HEK293 (cell line): ENCODE results near the gene YWHAE.
A peak's percentile ranks its signal among the peaks of the same experiment; 100 is the strongest.

Experiments used
- CTCF ChIA-PET: fragments of 350-600 bp; formaldehyde crosslinking; extraction: SDS; loops from one replicate; lab custom pipeline; 2021; ENCODE audit warnings: antibody characterized with exemption; lab: Yijun Ruan, JAX
- POLR2A ChIA-PET: fragments of 300-600 bp; formaldehyde crosslinking; extraction: SDS; loops from one replicate; lab custom pipeline; 2020; ENCODE audit warnings: antibody characterized with exemption, inconsistent platforms; lab: Yijun Ruan, JAX
- H3K27ac ChIP-seq: fragments of 200-500 bp; sonication (Bioruptor generic); 2 replicates; pipeline ENCODE4 v1.5.1; 2014; ENCODE audit warnings: low read depth, low read length, control low read depth, inconsistent platforms; ENCODE audit errors: extremely low read depth
- H3K36me3 ChIP-seq, 2 experiments: fragments of 200-500 bp in 1 of 2; sonication (Bioruptor generic) in 1 of 2; 1 replicate in 1 of 2; 2 replicates in 1 of 2; pipeline ENCODE4 v1.5.1; 2014 to 2017; ENCODE audit warnings: inconsistent platforms in 2 of 2, low read length in 2 of 2; ENCODE audit not compliant: control insufficient read depth in 2 of 2, insufficient read depth in 1 of 2
- H3K4me1 ChIP-seq: fragments of 200-500 bp; sonication (Bioruptor generic); 2 replicates; pipeline ENCODE4 v1.5.1; 2014; ENCODE audit warnings: mild to moderate bottlenecking, low read length, inconsistent platforms; ENCODE audit not compliant: control insufficient read depth, insufficient read depth
- H3K4me3 ChIP-seq: 2 replicates; pipeline ENCODE4 v1.5.1; 2011; ENCODE audit warnings: low read depth, mild to moderate bottlenecking, control low read depth, low read length, moderate library complexity
- H3K9me3 ChIP-seq: fragments of 200-500 bp; sonication (Bioruptor generic); 2 replicates; pipeline ENCODE4 v1.5.1; 2014; ENCODE audit warnings: low read depth, low read length, inconsistent platforms; ENCODE audit not compliant: control insufficient read depth, insufficient read depth
- MEIS1 ChIP-seq: sonication (generic); formaldehyde crosslinking; IDR thresholded peaks from 2 replicates; pipeline ENCODE4 v1.8.1; 2022; ENCODE audit warnings: missing genetic modification reagents, mild to moderate bottlenecking, borderline replicate concordance
- MZF1 ChIP-seq: fragments of 450-650 bp; formaldehyde crosslinking; IDR thresholded peaks from 2 replicates; pipeline ENCODE4 v1.5.1; 2017; ENCODE audit warnings: missing biosample characterization, missing genetic modification characterization, borderline replicate concordance
- PRDM1 ChIP-seq: fragments of 450-650 bp; formaldehyde crosslinking; IDR thresholded peaks from 2 replicates; pipeline ENCODE4; 2016; ENCODE audit warnings: missing biosample characterization, missing genetic modification characterization
- SETDB1 ChIP-seq: IDR thresholded peaks from one replicate; pipeline ENCODE4 v1.6.1; 2017; ENCODE audit warnings: mild to moderate bottlenecking, low read length, moderate library complexity, mixed read lengths; ENCODE audit not compliant: insufficient read length
- ZBTB17 ChIP-seq: fragments of 450-650 bp; formaldehyde crosslinking; IDR thresholded peaks from 2 replicates; pipeline ENCODE4 v1.5.1; 2016; ENCODE audit warnings: missing biosample characterization, missing genetic modification characterization
- ZBTB48 ChIP-seq: fragments of 450-650 bp; formaldehyde crosslinking; IDR thresholded peaks from 2 replicates; pipeline ENCODE4 v1.5.1; 2016; ENCODE audit warnings: missing biosample characterization, missing genetic modification characterization
- ZNF423 ChIP-seq: fragments of 450-650 bp; formaldehyde crosslinking; IDR thresholded peaks from 2 replicates; pipeline ENCODE4 v1.5.1; 2016; ENCODE audit warnings: missing biosample characterization, missing genetic modification characterization
- ZNF501 ChIP-seq: fragments of 450-650 bp; formaldehyde crosslinking; IDR thresholded peaks from 2 replicates; pipeline ENCODE4 v1.5.1; 2016; ENCODE audit warnings: missing biosample characterization, missing genetic modification characterization
- ZNF549 ChIP-seq: fragments of 450-650 bp; IDR thresholded peaks from 2 replicates; pipeline ENCODE4 v1.5.1; 2018; ENCODE audit warnings: missing biosample characterization, missing genetic modification characterization, mild to moderate bottlenecking, inconsistent platforms, moderate library complexity
- ZNF561 ChIP-seq: fragments of 450-650 bp; IDR thresholded peaks from 2 replicates; pipeline ENCODE4 v1.5.1; 2018; ENCODE audit warnings: missing biosample characterization, missing genetic modification characterization, borderline replicate concordance
- ZNF623 ChIP-seq: fragments of 450-650 bp; formaldehyde crosslinking; IDR thresholded peaks from 2 replicates; pipeline ENCODE4 v1.5.1; 2016; ENCODE audit warnings: missing biosample characterization, missing genetic modification characterization
- TF ChIP-seq, protein P1 (sequence below): fragments of 450-650 bp; formaldehyde crosslinking; IDR thresholded peaks from 2 replicates; pipeline ENCODE4; 2016; ENCODE audit warnings: missing biosample characterization, missing genetic modification characterization
- TF ChIP-seq, protein P2 (sequence below): fragments of 450-650 bp; formaldehyde crosslinking; IDR thresholded peaks from 2 replicates; pipeline ENCODE4 v1.5.1; 2017; ENCODE audit warnings: missing biosample characterization, missing genetic modification characterization
- TF ChIP-seq, protein P3 (sequence below): fragments of 450-650 bp; formaldehyde crosslinking; IDR thresholded peaks from 2 replicates; pipeline ENCODE4 v1.5.1; 2016; ENCODE audit warnings: missing biosample characterization, missing genetic modification characterization

YWHAE gene

DNA sequence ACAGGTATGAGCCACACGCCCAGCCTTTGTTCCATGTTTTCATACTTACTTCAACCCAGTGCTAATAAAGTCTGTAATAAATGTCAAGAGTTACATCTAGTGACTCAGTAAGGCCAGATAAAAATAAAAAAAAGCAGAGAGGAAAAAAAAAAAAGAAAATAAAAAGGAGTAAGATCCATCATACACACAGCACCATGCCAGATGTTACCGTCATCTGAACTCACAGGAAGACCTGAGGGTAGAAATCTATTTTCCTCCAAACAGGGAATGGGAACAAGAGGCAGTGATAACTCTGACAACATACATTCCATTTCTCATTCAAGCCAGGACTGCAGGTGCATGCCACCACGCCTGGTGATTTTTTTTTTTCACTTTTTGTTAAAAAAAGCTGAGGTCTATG is 35.3 kb upstream of the YWHAE start:
- ChIA-PET POLR2A (interaction anchor here (0.6 kb wide), 2 partner anchors 10 to 704 kb away, joined by 4 to 5 read pairs; no protein-coding TSS in a partner anchor), CTCF (interaction anchor here (0.7 kb wide), 2 partner anchors 20 to 21 kb away, joined by 3 to 4 read pairs; no protein-coding TSS in a partner anchor)
- peaks cover 54 to 58% of the 10 kb centered on the region in 2 experiments for H3K36me3 ChIP-seq
- no peak overlapping the region for H3K27ac ChIP-seq
- TF ChIP-seq ZNF549 = no peak
- TF ChIP-seq, protein P1, sequence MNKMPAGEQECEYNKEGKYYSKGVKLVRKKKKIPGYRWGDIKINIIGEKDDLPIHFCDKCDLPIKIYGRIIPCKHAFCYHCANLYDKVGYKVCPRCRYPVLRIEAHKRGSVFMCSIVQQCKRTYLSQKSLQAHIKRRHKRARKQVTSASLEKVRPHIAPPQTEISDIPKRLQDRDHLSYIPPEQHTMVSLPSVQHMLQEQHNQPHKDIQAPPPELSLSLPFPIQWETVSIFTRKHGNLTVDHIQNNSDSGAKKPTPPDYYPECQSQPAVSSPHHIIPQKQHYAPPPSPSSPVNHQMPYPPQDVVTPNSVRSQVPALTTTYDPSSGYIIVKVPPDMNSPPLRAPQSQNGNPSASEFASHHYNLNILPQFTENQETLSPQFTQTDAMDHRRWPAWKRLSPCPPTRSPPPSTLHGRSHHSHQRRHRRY (tag by site-specific recombination) = no peak
- TF ChIP-seq MEIS1 = no peak
- no peak for TF ChIP-seq MZF1 (tag by site-specific recombination)
- no peaks in the 10 kb centered on the region for H3K9me3 ChIP-seq
- H3K4me1 ChIP-seq = no peaks in the 10 kb centered on the region; the same call in 1 of the 2 replicates
- H3K4me3 ChIP-seq = no peak overlapping the region

DNA sequence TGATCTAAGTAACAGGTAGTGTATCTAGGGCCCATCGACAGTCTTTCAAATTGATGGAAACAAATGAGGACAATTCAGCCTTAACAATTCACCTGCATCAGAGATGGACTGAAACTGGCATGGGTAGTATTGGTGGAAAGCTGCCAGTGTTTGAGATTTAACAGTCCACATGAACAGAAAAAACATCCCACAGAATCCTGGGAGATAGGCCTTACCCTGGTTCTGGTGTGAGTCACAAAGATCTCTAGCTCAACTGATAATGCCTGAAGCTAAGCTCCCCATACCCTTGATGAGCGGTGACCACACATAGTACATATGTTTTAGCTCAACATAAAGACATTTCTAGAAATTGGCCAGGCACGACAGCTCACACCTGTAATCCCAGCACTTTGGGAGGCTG is 34.1 kb upstream of the YWHAE start:
- H3K4me3 ChIP-seq = no peak overlapping the region
- ChIA-PET POLR2A (interaction anchor here (0.9 kb wide), 2 partner anchors 17 to 64 kb away, joined by 3 to 5 read pairs; no protein-coding TSS in a partner anchor), CTCF (interaction anchor here (0.5 to 1.5 kb wide), 4 partner anchors 11 to 900 kb away, joined by 3 to 5 read pairs (median 4); no protein-coding TSS in a partner anchor)
- H3K27ac ChIP-seq = no peak overlapping the region
- no peaks in the 10 kb centered on the region; the same call in 1 of the 2 replicates for H3K4me1 ChIP-seq
- peaks cover 61 to 68% of the 10 kb centered on the region in 2 experiments for H3K36me3 ChIP-seq
- TF ChIP-seq ZBTB17 (peak; percentile 65; the same call in 1 of the 2 replicates), PRDM1 (tag by site-specific recombination) (no peak)
- no peaks in the 10 kb centered on the region for H3K9me3 ChIP-seq

DNA sequence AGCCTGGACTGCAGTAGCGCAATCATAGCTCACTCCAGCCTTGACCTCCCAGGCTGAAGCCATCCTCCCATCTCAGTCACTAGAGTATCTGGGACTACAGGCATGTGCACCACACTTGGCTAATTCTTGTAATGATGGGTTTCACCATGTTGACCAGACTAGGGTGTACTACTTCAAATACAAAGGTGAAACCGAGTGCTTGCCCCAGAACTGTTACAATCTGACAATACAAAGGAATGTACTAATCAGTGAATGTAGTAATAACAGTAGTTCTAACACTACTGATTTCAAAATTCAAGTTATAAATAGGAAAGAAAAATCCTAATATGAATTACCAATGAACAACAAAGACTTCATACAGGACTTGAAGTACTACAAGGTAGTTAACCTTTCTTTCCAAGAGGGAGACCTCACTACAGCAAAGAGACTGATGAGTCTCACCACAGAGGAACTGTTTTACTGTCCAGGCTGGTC is 31.6 kb upstream of the YWHAE start:
- Histone ChIP-seq H3K36me3 (peaks cover 60 to 63% of the 10 kb centered on the region in 2 experiments), H3K4me3 (no peak overlapping the region), H3K27ac (peak overlapping the region; percentile 24; the same call in 1 of the 2 replicates), H3K4me1 (no peaks in the 10 kb centered on the region; the same call in 1 of the 2 replicates), H3K9me3 (no peaks in the 10 kb centered on the region)
- POLR2A ChIA-PET = no interaction called here
- TF ChIP-seq ZNF623 (tag by site-specific recombination) = no peak
- TF ChIP-seq SETDB1 = no peak
- TF ChIP-seq ZNF501 = no peak
- TF ChIP-seq ZBTB17 = no peak
- TF ChIP-seq, protein P2, sequence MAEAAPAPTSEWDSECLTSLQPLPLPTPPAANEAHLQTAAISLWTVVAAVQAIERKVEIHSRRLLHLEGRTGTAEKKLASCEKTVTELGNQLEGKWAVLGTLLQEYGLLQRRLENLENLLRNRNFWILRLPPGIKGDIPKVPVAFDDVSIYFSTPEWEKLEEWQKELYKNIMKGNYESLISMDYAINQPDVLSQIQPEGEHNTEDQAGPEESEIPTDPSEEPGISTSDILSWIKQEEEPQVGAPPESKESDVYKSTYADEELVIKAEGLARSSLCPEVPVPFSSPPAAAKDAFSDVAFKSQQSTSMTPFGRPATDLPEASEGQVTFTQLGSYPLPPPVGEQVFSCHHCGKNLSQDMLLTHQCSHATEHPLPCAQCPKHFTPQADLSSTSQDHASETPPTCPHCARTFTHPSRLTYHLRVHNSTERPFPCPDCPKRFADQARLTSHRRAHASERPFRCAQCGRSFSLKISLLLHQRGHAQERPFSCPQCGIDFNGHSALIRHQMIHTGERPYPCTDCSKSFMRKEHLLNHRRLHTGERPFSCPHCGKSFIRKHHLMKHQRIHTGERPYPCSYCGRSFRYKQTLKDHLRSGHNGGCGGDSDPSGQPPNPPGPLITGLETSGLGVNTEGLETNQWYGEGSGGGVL (tag by site-specific recombination) = no peak
- TF ChIP-seq ZBTB48 = no peak
- TF ChIP-seq ZNF423 (tag by site-specific recombination) = no peak
- TF ChIP-seq ZNF561 = no peak
- TF ChIP-seq, protein P3, sequence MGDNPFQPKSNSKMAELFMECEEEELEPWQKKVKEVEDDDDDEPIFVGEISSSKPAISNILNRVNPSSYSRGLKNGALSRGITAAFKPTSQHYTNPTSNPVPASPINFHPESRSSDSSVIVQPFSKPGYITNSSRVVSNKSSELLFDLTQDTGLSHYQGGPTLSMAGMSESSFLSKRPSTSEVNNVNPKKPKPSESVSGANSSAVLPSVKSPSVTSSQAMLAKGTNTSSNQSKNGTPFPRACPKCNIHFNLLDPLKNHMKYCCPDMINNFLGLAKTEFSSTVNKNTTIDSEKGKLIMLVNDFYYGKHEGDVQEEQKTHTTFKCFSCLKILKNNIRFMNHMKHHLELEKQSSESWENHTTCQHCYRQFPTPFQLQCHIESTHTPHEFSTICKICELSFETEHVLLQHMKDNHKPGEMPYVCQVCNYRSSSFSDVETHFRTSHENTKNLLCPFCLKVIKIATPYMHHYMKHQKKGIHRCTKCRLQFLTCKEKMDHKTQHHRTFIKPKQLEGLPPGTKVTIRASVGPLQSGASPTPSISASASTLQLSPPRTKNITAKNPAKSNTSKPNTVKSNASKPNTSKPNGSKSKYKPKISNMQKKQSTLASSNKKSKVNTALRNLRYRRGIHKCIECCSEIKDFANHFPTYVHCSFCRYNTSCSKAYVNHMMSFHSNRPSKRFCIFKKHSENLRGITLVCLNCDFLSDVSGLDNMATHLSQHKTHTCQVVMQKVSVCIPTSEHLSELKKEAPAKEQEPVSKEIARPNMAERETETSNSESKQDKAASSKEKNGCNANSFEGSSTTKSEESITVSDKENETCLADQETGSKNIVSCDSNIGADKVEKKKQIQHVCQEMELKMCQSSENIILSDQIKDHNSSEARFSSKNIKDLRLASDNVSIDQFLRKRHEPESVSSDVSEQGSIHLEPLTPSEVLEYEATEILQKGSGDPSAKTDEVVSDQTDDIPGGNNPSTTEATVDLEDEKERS (tag by site-specific recombination) = no peak
- CTCF ChIA-PET = no interaction called here
